ENCODE data around the gene CAMK2D.
"Not testable (repeated sequence)": the region's sequence is repeated elsewhere in the genome, so short reads cannot be mapped to it uniquely, and the experiment has no call there.

Gene CAMK2D

GRCh38 chr4:113761620-113762185, at the start of gene CAMK2D:
Gene CAMK2D, minus strand, starts transcription at chr4:113761738. Its CDS starts 670 bp downstream, at chr4:113761068.
- DNase-seq (ENCODE audit: low read depth): peak; percentile 77

DNA sequence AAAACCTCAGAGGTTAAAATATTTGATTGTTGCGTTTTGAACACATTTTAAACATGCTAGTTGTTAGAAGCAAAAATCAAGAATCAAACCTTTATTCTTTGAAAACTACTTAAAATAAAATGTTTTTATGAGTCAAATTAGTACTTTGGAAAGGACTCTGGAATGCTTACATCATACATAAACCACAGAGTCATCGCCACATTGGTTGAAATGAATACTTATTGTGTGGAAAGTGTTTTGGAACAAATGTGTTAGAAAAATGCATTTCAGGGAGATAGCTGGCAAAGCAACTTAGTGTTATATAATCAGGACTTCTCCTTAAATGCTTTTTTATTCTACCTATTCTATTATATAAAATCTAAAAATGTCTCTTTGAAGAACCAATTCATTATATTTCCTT, 49.4 kb upstream of the CAMK2D start:
- DNase-seq (ENCODE audit: low read depth): no peak

DNA sequence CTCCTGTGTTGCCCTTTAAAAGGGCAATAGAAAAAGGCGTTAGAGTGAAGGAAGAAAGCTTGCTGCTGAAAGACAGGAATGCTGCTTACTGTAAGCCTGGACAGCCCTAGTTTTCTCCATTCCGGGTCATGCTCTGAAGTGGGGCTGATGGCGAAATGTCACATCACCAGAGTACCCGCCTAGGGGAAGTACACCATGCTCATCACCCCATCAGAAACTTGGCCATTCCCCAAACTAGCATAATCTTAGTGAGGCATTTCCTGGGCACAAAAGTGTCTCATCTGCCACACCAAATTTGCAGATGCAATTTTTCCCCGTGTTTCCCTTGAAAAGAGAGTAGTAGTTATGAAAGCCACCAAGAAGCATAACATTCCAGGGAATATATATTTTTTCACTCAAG, 47.8 kb upstream of the CAMK2D start:
- no peak for DNase-seq (ENCODE audit: low read depth)

GRCh38 chr4:113806850-113807249, 45.3 kb upstream of the CAMK2D start:
- no peak for DNase-seq (ENCODE audit: low read depth)

DNA sequence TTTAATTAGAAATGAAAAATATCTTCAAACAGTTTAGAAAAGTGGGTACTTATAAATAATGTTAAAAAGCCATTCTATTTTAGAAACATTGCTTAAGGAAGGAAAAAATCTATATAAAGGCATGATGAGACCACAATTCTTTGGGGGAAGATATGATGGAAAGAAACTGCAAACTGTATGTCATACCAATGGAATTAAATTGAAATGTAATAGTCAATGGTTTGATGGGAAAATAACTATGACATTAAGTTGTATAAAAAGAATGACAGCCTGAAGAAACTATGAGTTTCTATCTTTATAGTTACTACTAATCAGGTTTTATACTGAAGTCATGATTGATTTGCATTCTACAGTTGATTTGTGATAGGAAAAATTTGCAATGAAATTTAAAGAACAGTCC, 40.3 kb upstream of the CAMK2D start:
- no peak for DNase-seq (ENCODE audit: low read depth)

- not testable (repeated sequence) for DNase-seq (ENCODE audit: low read depth)
These were observed 34.8 kb upstream of the CAMK2D start for GRCh38 chr4:113796381-113796780.

- no peak for DNase-seq (ENCODE audit: low read depth)
These were observed 28.9 kb upstream of the CAMK2D start for GRCh38 chr4:113790478-113790877.

DNA sequence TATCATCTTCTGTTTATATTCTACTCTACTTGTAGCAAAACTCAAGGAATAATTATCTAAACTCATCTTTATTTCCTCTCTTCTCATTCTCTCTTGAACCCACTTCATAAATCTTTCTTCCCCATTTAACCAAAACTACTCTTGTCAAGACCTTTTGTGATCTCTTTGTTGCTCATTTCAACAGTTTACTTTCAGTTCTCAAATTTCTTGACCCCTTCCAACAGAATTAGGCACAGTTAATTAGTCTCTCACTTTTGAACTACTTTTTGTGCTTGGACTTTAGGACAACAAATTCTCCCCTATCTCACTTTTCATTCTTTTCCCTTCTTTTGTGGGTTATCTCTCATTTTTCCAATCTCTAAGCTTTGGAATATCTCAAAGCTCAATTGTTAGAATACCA, 27.4 kb upstream of the CAMK2D start:
- DNase-seq (ENCODE audit: low read depth): no peak

- DNase-seq (ENCODE audit: low read depth): no peak
These were observed 24.2 kb upstream of the CAMK2D start for GRCh38 chr4:113785781-113786180.

GRCh38 chr4:113784497-113785250, 23.1 kb upstream of the CAMK2D start:
- no peak for DNase-seq (ENCODE audit: low read depth)

GRCh38 chr4:113783701-113784100, 22.2 kb upstream of the CAMK2D start:
- DNase-seq (ENCODE audit: low read depth): no peak

DNA sequence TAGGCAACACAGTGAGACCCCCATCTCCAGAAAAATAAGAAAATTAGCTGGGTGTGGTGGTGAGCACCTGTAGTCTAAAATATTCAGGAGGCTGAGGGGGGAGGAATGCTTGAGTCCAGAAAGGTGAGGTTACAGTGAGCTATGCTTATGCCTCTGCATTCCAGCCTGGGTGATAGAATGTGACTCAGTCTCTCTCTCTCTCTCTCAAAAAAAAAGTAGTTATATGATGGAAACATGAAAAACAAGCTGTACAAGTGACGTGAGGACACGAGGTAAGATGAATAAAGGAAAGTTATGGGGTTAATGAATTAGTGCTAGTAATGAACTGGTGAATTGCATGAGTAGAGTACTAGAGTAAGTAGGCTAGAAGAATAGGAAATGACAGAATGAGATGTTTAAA, 21.8 kb upstream of the CAMK2D start:
- DNase-seq (ENCODE audit: low read depth): no peak

DNA sequence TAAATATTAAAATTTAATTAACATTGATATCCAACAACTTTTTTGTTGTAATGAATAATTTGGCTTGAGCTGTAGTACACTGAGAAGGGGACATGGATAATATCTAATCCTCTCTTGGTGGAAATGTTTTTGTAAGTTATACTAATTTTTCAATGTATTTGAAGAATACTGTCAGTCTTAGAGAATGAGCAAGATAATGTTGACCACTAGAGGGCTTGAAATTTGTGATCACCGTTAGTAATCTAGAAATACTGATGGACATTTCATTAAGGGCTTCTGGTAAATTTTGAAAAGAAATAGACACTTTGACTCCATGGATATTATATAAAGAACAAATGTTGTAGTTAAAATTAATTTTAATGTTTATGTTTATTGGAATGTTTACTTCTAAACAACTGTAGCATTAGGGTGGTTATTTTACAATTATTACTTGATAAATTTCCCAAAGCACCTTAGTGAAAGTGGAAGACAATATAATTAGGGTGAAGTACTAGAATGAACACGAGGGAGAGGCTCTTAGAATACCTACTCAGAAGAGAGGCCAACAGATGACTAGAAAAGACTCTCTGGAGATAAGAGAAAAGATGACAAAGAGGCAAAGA, 20.0 kb upstream of the CAMK2D start:
- no peak for DNase-seq (ENCODE audit: low read depth)

DNA sequence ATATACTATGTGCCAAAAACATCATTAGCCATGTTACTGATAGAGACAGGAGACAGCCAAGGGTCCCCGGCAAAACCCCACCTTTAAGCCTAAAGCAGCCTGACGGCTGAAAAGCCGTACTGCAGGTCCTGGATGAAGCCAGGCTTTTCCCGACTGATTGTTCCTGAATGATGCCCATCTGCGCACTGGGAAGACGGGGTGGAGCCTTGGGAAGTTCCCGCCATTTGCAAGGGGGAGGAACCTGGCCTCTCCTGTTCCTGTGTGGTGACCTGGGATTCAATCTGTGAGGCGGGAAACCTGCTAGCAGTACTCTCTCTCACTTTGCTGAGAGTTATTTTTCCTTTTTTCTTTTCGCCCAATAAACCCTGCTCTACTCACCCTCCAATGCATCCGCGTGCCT, 15.1 kb upstream of the CAMK2D start:
- no peak for DNase-seq (ENCODE audit: low read depth)

GRCh38 chr4:113776016-113776415, 14.5 kb upstream of the CAMK2D start:
- no peak for DNase-seq (ENCODE audit: low read depth)

GRCh38 chr4:113773756-113774155, 12.2 kb upstream of the CAMK2D start:
- DNase-seq (ENCODE audit: low read depth): no peak

DNA sequence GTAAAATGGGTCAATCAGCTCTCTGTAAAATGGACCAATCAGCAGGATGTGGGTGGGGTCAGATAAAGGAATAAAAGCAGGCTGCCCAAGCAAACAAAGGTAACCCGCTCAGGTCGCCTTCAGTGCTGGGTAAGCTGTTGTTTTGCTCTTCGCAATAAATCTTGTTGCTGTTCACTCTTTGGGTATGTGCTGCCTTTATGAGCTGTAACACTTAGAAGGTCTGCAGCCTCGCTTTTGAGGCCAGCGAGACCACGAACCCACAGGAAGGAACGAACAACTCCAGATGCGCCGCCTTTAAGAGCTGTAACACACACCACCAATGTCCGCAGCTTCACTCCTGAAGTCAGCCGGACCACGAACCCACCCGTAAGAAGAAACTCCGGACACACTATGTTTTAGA, 11.5 kb upstream of the CAMK2D start:
- DNase-seq (ENCODE audit: low read depth): no peak

DNA sequence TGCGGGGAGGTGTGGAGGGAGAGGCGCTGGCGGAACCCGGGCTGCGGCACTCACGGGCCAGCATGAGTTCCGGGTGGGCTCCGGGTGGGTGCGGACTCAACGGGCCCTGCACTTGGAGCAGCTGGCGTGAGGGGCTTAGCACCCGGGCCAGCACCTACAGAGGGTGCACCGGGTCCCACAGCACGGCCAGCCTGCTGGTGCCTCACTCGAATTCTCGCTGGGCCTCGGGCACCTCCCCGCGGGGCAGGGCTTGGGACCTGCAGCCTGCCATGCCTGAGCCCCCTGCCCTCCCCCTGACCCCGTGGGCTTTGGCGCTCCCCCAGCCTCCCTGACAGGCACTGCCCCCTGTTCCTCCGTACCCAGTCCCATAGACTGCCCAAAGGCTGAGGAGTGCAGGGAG, 10.8 kb upstream of the CAMK2D start:
- DNase-seq (ENCODE audit: low read depth): no peak

- DNase-seq (ENCODE audit: low read depth): no peak
These were observed 8.2 kb upstream of the CAMK2D start for GRCh38 chr4:113769744-113770143.

GRCh38 chr4:113768952-113769351, 7.4 kb upstream of the CAMK2D start:
- no peak for DNase-seq (ENCODE audit: low read depth)

GRCh38 chr4:113766882-113767281, 5.3 kb upstream of the CAMK2D start:
- DNase-seq (ENCODE audit: low read depth): no peak

DNA sequence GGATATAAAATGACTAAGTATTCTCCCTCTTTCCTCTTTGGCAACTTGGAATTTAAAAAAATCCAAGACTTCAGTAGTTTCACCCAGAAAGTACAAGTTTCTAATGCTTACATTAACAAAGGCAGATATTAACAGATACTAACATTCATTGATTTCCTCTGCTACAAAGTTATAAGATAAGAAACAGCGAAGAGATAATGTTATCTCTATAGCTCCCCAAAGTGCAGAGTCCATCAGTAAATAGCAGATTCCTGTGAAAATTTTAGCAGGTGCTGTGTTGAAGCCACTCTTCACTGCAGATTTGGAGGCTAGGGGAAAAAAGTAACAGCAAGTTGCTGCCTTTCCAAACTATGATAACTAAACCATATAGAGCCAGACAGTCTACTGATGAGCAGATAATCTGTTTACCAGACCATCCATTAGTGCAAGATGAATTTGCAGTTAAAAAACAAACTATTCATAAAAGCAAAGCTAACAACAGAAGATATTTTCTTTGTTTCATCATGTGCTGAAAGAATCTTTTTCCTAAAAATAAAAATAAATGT, 3.3 kb upstream of the CAMK2D start:
- no peak for DNase-seq (ENCODE audit: low read depth)

DNA sequence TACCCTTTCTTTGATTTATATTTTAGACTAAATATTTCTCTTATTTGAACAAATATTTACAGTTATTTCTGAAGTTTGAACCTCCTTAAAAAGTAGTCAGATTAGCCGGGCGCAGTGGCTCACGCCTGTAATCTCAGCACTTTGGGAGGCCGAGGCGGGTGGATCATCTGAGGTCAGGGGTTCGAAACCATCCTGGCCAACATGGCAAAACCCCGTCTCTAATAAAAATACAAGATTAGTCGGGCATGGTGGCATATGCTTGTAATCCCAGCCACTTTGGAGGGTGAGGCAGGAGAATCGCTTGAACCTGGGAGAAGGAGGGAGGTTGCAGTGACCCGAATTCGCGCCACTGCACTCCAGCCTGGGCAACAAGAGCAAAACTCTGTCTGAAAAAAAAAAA, 2.4 kb upstream of the CAMK2D start:
- not testable (repeated sequence) for DNase-seq (ENCODE audit: low read depth)

- no peak for DNase-seq (ENCODE audit: low read depth)
These were observed 1.4 kb upstream of the CAMK2D start for GRCh38 chr4:113763029-113763285.
